ENCODE data around the gene ARHGEF5.

Gene ARHGEF5

DNA sequence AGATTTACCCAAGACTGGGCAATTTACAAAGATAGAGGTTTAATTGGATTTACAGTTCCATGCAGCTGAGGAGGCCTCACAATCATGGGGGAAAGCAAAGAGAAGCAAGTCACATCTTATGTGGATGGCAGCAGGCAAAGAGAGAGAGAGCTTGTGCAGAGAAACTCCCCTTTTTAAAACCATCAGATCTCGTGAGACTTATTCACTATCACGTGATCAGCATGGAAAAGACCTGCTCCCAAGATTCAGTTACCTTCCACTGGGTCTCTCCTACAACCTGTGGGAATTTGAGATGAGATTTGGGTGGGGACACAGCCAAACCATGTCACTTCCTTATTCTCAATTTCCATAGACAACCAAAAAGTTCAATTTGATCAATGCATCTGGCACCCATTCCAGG lies 73.2 kb downstream of the ARHGEF5 start:
- DNase-seq (ENCODE audit: low read depth in 2 of 2): no peak
